ENCODE measurements around the gene MYH8.

DNA sequence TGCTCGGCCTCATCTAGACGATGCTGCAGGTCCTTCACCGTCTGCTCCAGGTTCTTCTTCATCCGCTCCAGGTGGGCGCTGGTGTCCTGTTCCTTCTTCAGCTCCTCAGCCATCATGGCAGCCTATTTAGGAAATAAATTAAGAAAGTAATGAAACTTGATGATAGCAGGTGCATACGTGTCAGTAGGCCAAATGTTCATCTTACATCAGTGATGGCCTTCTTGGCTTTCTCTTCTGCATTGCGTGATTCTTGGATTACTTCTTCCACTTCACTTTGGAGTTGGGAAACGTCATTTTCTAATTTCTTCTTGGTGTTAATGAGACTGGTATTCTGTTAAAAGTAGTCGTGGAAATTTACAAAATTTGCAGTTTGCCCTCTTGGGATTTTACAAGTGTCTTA lies 28.9 kb downstream of the MYH8 start:
- TF ChIP-seq, protein P1, sequence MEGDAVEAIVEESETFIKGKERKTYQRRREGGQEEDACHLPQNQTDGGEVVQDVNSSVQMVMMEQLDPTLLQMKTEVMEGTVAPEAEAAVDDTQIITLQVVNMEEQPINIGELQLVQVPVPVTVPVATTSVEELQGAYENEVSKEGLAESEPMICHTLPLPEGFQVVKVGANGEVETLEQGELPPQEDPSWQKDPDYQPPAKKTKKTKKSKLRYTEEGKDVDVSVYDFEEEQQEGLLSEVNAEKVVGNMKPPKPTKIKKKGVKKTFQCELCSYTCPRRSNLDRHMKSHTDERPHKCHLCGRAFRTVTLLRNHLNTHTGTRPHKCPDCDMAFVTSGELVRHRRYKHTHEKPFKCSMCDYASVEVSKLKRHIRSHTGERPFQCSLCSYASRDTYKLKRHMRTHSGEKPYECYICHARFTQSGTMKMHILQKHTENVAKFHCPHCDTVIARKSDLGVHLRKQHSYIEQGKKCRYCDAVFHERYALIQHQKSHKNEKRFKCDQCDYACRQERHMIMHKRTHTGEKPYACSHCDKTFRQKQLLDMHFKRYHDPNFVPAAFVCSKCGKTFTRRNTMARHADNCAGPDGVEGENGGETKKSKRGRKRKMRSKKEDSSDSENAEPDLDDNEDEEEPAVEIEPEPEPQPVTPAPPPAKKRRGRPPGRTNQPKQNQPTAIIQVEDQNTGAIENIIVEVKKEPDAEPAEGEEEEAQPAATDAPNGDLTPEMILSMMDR (IDR thresholded peaks at IDR 0.05) = no peak
- no peak for TF ChIP-seq POLR2A (IDR thresholded peaks at IDR 0.05)
